ENCODE measurements around the gene PARD3. TPM values are rescaled to one million over a fixed set of nuclear protein-coding genes. Genes with fewer than 3 reads are reported as not detected.
A peak's percentile ranks its signal among the peaks of the same experiment; 100 is the strongest.

Gene PARD3
- total RNA-seq, 1 experiment from 2014 or later: 30.0 TPM

DNA sequence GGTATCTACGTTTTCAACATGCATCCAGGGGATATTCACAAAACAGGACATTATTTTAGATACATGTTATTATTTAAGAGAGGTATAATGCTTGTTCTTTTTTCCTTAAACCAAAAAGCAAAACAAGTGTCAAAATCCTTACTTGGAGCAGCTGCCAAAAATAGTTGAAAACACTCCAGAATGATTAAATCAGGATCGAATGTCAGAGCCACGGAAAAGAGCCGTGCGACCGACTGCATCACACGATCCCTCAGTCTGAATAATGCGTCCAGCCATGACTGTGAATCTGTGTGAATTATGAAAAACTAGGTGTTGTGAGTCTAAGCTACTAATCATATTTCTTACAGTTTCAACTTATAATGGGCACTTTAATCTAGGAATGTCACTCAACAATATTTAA, 126.0 kb downstream of the PARD3 start:
- no peak for DNase-seq (ENCODE audit: low read depth)

DNA sequence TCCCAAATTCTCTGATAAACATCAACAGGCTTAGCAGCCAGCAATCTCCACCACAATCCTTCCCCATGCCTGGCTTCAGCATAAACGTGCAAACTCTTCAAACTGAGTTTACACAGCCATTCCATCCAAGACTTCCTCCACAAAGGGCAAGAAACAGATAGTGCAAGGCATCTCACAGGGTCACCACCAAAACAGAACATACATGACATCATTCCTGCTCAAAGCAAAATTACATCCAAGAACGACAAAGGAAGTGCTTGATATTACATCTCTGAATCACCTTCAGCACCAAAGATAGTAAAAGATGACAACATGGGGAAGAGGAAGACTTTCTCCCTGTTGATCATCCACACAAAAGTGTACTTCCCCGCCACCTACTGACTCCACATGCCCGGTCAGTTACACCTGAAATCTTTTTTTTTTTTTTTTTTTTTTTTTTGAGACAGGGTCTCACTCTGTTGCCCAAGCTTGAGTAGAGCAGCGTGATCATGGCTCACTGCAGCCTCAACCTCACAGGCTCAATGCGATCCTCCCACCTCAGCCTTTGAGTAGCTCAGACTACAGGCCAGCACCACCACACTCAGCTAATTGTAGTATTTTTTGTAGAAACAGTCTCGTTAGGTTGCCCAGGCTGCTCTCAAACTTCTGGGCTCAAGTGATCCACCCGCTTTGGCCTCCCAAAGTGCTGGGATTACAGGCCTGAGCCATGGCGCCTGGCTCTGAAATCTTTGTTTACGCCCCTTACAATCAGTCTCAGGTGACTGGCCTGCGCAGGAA, 127.5 kb downstream of the PARD3 start:
- DNase-seq (ENCODE audit: low read depth): no peak

GRCh38 chr10:34682580-34682979, 132.5 kb downstream of the PARD3 start:
- DNase-seq (ENCODE audit: low read depth): no peak

DNA sequence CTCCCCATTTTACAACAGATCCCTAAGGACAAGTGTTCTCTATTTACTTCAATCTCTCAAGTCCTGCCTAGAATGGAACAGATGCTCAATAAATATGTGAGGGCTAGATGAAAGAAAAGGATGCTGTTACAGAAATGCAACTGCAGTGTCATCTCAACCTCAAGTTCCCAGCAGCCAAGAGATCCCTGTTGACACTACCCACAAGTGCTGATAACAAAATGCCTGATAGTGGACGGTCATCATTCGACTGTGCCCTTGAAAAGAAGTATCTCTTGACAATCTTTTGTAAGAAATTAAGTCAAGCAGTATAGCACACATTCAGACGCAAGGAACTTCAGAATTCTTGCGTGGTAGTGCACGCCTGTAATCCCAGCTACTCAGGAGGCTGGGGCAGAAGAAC, 133.2 kb downstream of the PARD3 start:
- no peak for DNase-seq (ENCODE audit: low read depth)

DNA sequence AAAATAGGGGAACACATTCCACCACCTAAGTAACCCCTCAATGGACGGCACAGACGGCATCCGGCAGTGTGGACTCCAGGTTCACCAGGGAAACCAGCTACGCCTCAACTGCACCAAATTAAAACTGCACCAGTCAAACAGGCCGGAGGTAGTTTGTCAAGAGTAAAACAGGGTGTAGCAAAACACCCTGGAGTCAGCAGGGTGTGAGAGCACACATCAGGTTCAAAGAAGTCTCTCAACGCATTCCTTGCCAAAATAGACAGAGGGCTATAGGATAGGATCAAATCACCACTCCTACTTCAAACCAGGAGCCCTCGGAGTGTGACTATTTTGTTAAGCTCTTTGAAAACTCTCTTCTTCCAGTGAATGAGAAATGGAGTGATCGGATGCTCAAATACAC, 135.9 kb downstream of the PARD3 start:
- no peak for DNase-seq (ENCODE audit: low read depth)

DNA sequence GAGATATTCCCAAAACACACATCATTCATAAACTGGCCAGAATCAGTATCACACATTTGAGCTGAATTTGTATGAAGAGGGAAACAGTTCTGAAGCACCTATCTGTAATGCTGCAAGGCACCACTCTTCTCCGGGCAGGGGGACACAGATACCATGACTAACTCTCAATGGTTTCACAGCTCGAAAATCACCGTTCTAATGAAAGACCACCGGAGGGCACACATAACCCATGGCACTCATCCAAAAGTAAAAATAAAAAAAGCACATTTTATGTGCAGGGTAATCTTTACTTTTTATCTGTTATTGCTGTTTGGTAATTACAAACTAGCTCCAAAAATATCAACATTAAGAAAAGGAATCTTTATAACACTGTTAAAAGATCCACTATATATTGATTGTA, 137.5 kb downstream of the PARD3 start:
- no peak for DNase-seq (ENCODE audit: low read depth)

GRCh38 chr10:34677132-34677531, 138.0 kb downstream of the PARD3 start:
- DNase-seq (ENCODE audit: low read depth): no peak

DNA sequence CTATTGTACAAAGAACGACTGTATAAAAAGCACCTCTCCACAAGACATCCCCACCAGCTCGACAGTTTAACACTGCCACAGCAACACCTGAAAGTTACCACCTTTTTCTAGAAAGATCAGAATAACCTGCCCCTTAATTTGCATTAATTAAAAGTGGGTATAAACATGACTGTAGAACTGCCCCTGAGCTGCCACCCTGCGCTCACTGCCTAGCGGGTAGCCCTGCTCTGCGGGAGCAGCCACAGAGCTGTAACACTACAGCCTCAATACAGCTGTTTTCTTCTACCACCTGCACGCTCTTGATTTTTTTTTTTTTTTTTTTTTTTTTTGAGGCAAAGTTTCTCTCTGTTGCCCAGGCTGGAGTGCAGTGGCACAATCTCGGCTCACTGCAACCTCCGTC, 140.9 kb downstream of the PARD3 start:
- DNase-seq (ENCODE audit: low read depth): no peak

GRCh38 chr10:34670081-34670480, 145.0 kb downstream of the PARD3 start:
- DNase-seq (ENCODE audit: low read depth): no peak

GRCh38 chr10:34669079-34669478, 146.0 kb downstream of the PARD3 start:
- DNase-seq (ENCODE audit: low read depth): no peak

GRCh38 chr10:34667177-34667576, 147.9 kb downstream of the PARD3 start:
- DNase-seq (ENCODE audit: low read depth): peak; percentile 7

DNA sequence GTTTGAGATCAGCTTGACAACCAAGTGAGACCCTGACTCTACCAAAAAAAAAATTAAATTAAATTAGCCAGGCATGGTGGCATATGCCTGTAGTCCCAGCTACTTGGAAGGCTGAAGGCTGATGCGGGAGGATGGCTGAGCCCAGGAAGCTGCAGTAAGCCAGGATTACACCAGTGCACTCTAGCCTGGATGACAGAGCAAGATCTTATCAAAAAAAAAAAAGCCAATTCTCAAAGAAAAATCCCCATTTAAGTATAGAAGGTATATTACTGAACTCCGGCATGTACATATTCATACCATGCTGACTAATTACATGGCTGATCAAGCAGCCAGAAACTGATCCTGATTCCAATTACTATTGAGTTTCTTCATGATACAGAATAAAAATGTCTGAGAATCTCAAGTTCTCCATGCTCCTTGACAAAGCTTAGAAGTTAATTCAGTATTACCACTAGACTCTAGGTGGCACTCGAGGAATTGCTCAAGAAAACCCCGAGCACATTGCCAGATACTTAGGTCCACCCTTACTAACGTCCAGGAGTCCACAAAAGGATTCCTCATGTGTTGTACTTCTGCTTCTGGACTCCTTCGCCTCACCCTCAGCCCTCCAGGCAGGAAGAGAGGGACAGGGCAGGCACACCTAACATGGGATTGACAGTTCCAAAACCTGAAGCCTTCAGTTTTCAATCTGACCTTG, 148.9 kb downstream of the PARD3 start:
- peak; percentile 89 for DNase-seq (ENCODE audit: low read depth)

DNA sequence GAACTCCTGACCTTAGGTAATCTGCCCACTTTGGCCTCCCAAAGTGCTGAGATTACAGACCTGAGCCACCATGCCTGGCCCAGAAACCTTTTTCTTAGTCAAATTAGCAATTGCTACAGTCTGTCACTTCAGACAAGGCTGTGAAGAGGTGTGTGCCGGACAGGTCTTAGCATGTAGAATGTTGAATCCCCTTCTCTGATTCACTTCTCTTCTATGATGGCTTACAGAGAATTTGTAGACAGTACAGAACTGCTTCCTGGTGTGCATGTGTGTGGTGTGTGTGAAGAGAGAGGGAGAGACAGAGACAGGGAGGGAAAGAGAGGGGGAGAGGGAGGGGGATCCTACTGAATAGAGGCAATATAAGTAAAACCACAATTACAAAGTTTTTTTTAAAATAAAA, 150.4 kb downstream of the PARD3 start:
- no peak for DNase-seq (ENCODE audit: low read depth)

DNA sequence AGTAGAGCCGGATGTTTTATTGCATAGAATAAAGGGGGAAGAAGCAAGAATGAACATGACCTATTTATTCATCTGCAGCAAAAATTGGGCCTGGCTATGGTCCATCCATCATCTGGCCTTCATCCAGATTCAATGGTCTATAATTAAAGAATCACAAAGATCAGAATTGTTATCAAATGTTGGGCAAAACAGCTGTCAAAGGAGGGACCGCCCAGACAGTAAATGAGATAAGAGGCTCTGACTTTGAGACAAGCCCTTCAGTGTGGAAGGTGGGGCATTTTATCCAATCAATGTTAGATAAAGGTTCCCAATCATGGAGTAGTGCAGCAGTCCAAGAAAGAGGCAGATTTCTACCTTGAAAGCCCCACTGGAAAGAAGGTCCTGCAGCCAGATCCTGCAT, 153.5 kb downstream of the PARD3 start:
- DNase-seq (ENCODE audit: low read depth): no peak

DNA sequence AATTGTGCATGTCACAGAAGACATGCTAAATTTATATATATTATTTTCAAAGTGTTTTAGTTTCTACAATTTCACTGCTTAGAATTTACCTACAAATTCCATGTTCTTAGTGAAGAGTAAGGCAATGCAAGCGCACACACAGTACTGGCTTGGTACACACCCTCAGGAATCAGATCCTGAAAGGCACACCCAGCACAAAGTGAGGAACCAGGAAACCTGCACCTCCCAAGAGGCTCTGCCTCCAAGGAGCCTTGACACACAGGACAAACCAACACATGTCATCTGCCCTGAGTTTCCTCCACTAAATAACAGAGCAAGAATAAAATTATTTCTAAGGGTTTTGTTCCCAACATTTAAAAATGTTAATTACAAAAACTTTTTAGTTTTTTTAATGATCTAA, 156.2 kb downstream of the PARD3 start:
- DNase-seq (ENCODE audit: low read depth): no peak

DNA sequence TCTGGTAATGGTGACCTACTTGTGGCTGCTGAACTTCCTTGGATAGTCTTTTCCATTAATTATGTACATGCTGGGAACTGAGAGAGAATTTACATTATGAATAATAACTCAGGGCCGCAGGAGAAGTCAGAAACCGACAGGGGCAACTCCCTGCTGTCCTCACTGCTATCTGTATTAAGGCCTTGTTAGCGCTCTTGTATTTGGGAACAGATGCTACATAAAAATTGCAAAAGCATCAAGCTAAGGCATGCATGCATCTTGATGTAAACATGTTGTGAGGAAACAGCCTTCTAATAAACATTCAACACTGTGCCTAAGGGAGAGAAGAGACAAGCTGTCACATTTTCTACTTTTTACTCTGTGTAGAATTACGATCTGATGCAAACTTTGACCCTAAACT, 158.4 kb downstream of the PARD3 start:
- no peak for DNase-seq (ENCODE audit: low read depth)

DNA sequence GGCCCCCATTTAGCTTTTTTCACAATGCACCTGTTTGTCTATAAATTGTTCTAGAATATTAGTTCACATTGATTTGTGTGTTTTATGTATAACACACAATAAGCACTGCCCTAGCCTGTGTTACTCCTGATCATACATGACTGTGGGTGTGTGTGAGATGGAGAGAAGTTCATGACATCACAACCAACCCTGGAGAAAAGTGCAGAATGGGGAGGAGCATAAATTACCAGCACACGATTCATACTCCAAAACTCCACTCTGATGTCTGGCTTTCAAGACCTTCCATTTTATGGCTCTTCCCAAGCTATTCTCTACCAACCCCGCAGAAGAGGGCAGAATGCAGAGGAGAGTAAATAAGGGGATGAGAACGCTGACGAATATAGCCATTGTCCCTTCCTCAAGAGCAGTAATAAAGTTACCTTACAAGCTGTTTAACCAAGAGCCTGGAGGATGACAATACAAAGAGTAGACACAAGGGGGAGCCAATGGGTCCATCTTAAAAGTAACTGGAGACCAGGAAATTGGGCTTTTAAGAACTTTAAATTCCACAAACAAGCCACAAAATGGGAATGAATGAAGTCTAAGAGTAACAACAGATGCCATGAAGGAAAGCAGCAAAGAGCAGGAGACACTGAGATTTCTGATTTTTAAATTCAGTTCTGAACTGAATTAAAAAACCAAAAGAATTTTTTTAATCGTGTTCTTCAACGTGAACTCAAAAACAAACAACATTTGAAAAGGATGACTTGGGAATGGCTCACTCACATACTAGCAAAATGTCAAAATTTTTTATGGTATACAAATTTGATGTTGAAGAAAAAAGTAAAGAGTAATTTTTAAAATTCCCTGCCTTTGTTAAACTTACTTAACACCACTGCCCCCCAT, 159.6 kb downstream of the PARD3 start:
- DNase-seq (ENCODE audit: low read depth): peak; percentile 63

- DNase-seq (ENCODE audit: low read depth): no peak
These were observed 160.9 kb downstream of the PARD3 start for GRCh38 chr10:34654211-34654610.

DNA sequence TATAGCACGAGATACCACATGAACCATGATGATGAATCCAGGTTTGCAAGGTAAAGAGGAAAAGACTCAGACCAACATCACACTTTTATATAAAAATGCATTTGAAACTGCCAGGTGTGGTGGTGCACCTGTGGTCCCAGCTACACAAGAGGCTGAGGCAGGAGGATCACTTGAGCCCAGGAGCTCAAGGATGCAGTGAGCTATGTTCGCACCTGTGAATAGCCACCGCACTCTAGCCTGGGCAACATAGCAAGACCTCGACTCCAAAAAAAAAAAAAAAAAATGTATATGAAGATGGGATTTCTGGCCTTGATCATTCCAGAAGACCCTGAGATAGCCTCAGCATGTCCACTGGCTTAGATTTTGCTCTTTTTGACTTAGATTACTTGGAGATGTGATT, 161.6 kb downstream of the PARD3 start:
- DNase-seq (ENCODE audit: low read depth): no peak

- DNase-seq (ENCODE audit: low read depth): no peak
These were observed 163.5 kb downstream of the PARD3 start for GRCh38 chr10:34651416-34652195.

DNA sequence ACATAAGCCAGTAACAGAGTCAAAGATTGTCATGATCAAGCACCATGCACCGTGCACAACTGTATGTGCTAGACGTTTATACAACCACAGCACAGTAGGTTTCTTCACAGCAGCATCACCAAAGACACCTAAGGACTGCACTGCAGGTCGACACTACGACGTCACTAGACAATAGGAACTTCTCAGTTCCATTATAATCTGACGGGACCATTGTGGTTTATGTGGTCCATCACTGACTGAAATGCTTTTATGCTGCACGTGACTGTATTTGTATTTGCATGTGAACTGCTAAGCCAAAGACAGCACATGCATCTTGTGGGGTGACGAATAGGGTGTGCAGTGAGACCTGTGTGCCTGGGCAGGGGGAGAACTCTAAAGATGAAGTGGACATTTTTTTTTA, 164.9 kb downstream of the PARD3 start:
- no peak for DNase-seq (ENCODE audit: low read depth)

- DNase-seq (ENCODE audit: low read depth): no peak
These were observed 165.7 kb downstream of the PARD3 start for GRCh38 chr10:34649385-34649784.

Measured in RPMI7951 (cell line).